K562 (cell line): ENCODE results near the gene ZNF331. TPM values are rescaled to one million over a fixed set of nuclear protein-coding genes. Genes with fewer than 3 reads are reported as not detected.

Experiments
- GTF2F1 ChIP-seq: IDR thresholded peaks from 2 replicates; pipeline ENCODE4 v1.6.1; 2011; ENCODE audit warnings: low read depth, low read length, improper control_type of control experiment
- KLF16 ChIP-seq: IDR thresholded peaks from 2 replicates; pipeline ENCODE4 v1.6.1; 2016; ENCODE audit warnings: antibody characterized with exemption
- MAFF ChIP-seq: IDR thresholded peaks from 2 replicates; pipeline ENCODE4 v1.6.1; 2012; ENCODE audit warnings: low read length, improper control_type of control experiment
- MBD1 ChIP-seq: fragments of 250-450 bp; sonication (Bioruptor Pico); IDR thresholded peaks from 2 replicates; pipeline ENCODE4 v1.8.0; 2022; ENCODE audit warnings: inconsistent platforms
- NR2F6 ChIP-seq: fragments of 450-650 bp; formaldehyde crosslinking; IDR thresholded peaks from 2 replicates; pipeline ENCODE4 v1.4.0; 2020; ENCODE audit warnings: mild to moderate bottlenecking
- TFAP4 ChIP-seq: sonication (generic); formaldehyde crosslinking; IDR thresholded peaks from 2 replicates; pipeline ENCODE4 v1.8.0; 2022; ENCODE audit warnings: missing genetic modification reagents, mild to moderate bottlenecking, moderate library complexity, borderline replicate concordance
- ZNF318 ChIP-seq, 2 experiments: fragments of 450-650 bp; IDR thresholded peaks; 2 replicates each; pipeline ENCODE4 v1.6.1; 2016; ENCODE audit warnings: mild to moderate bottlenecking in 2 of 2, borderline replicate concordance in 1 of 2, low read depth in 1 of 2, moderate library complexity in 1 of 2
- ZNF655 ChIP-seq: fragments of 250-450 bp; sonication (Bioruptor Pico); IDR thresholded peaks from 2 replicates; pipeline ENCODE4 v1.5.0; 2021
- polyA plus RNA-seq, 8 experiments: library from polyadenylated mRNA; depleted of rRNA in 4 of 8; stranded (reverse) in 5 of 8; unstranded in 3 of 8; fragments of >200 nt; fragmentation: Nextera tagmentation in 2 of 8; fragmentation: Illumina TruSeq in 1 of 8; extraction: Ambion mirVana in 2 of 8; extraction: Trizol in 1 of 8; gene quantifications; 2 replicates each; pipeline versions ENCODE4 v1.2.1 to v1.2.3, GENCODE V29; 2011 to 2014; ENCODE audit warnings: inconsistent platforms in 1 of 8, missing spikeins in 1 of 8
- total RNA-seq, 7 experiments: library from RNA; depleted of rRNA in 6 of 7; stranded (reverse); fragments of >200 nt in 6 of 7; fragmentation: Illumina TruSeq in 2 of 7; extraction: Trizol in 2 of 7; gene quantifications; 2 replicates each; pipeline versions ENCODE4 v1.2.1 to v1.2.3, GENCODE V29; 2011 to 2021; ENCODE audit warnings: low replicate concordance in 1 of 7

ZNF331 gene
- total and polyA plus RNA-seq, 9 of the 15 experiments (the other 6 are each of a cell fraction or from before 2014, with no cell fraction given): 0.23 to 2.7 (median 0.76) TPM

GRCh38 chr19:53571339-53571738 is 33.4 kb downstream of the ZNF331 start (continued):
- TF ChIP-seq ZNF655 (CRISPR knock-in tag) (no peak), MBD1 (no peak), GTF2F1 (no peak), TFAP4 (CRISPR knock-in tag) (no peak), KLF16 (no peak), ZNF318 (IDR thresholded peaks at IDR 0.05; ENCODE audit: borderline replicate concordance in 1 of 2, low read depth in 1 of 2) (0 out of 4 replicates have a peak, but pooled peaks of 1 of the 2 experiments have one; percentile 54), MAFF (no peak), NR2F6 (CRISPR knock-in tag) (no peak)
